Peyer's patch (tissue), 4 donors: ENCODE results near the gene PPP3R2.

Experiments
- POLR2A ChIP-seq, 2 donors: fragments of 450-650 bp; IDR thresholded peaks; one replicate each; pipeline ENCODE4 v1.5.1; 2017; ENCODE audit warnings: antibody characterized with exemption in 2 of 2, mild to moderate bottlenecking in 2 of 2, moderate library complexity in 2 of 2
- TF ChIP-seq, protein P1 (sequence below), 6 experiments: fragments of 450-650 bp in 4 of 6; fragments of 200-600 bp in 2 of 6; sonication (generic) in 1 of 6; IDR thresholded peaks; one replicate each; pipeline ENCODE4 v1.5.1; 2017 to 2019; ENCODE audit warnings: antibody characterized with exemption in 6 of 6, mild to moderate bottlenecking in 3 of 6, moderate library complexity in 1 of 6

DNA sequence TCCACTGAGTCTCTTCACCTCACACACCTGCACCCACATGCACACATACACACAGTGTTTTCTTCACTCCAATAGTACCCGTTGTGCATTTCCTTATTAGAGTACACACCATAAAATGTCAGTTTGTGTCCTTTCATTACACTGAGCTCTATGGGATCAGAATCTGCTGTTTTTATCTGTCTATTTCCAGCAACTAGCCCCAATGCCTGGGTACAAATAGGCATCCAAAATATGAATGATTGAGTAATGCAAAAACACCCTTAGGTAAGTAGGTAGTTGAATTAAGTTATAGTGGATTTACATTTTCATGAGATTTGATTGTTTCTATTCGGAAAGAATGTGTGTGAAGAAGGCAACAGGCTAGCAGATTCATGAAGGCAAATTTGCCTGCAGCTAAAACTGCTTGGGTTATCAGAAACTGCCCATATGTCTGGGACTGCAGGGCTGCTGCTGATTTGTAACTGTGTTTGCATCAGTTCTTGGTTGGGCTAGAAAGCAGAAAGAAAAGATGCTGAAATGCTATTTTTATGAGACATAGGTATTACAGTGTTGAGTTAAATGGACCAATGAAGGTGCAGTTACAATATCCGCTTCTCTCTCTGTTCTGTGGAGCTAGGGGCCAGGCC lies 26.9 kb downstream of the PPP3R2 start:
- TF ChIP-seq POLR2A (IDR thresholded peaks at IDR 0.05): no peak
- TF ChIP-seq, protein P1, sequence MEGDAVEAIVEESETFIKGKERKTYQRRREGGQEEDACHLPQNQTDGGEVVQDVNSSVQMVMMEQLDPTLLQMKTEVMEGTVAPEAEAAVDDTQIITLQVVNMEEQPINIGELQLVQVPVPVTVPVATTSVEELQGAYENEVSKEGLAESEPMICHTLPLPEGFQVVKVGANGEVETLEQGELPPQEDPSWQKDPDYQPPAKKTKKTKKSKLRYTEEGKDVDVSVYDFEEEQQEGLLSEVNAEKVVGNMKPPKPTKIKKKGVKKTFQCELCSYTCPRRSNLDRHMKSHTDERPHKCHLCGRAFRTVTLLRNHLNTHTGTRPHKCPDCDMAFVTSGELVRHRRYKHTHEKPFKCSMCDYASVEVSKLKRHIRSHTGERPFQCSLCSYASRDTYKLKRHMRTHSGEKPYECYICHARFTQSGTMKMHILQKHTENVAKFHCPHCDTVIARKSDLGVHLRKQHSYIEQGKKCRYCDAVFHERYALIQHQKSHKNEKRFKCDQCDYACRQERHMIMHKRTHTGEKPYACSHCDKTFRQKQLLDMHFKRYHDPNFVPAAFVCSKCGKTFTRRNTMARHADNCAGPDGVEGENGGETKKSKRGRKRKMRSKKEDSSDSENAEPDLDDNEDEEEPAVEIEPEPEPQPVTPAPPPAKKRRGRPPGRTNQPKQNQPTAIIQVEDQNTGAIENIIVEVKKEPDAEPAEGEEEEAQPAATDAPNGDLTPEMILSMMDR (IDR thresholded peaks at IDR 0.05): no peak
